GM18526 (cell line): ENCODE data around the gene ZBTB7A.
A peak's percentile ranks its signal among the peaks of the same experiment; 100 is the strongest.

Source experiments
- POLR2A ChIP-seq: IDR thresholded peaks from 3 replicates; pipeline ENCODE4 v1.6.1; 2011; ENCODE audit not compliant: insufficient read length; ENCODE audit errors: extremely low read depth

Gene ZBTB7A

DNA sequence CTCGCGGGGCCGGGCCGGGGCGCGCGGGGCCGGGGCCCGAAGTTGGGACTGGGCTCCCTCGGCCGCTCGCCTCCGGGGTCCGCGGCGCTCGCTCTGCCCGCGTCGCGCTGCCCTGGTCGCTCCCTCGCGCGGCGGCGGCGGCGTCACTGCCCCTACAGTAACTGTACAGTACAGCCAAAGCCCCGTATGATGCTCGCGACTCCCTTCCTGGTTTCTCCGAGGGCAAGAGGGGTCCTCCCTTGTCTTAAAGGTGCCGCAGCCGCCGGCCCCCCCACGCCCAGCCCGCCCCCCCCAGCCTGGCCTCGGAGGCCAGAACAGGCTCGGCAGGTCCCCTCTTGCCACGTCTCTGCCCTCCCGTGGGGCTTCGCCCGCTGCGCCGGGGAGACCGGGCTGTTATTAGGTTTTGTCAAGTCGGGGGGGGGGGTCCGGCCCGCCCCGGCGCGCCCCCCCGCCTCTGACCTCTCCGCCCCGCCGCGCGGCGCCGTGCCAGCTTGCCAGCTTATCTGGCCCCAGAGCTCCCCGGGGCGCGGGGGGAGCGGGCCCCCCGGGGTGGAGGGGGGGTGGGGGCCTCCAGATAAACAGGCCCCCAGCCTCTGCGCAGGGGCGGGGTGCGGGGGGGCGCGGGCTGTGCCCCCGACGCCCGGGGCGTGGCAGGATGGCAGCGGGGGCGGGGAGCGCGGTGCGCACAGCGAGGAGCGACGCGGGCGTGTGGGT lies at the start of gene ZBTB7A:
TSS of gene ZBTB7A (minus strand) at position 218 of the 714 bp plus-strand sequence. CDS start 11,667 bp downstream, outside the sequence.
- TF ChIP-seq POLR2A: peak; percentile 20

GRCh38 chr19:4115818-4116385 lies 49.2 kb upstream of the ZBTB7A start:
- TF ChIP-seq POLR2A: no peak

GRCh38 chr19:4115050-4115817 lies 48.5 kb upstream of the ZBTB7A start:
- TF ChIP-seq POLR2A: peak; percentile 35

DNA sequence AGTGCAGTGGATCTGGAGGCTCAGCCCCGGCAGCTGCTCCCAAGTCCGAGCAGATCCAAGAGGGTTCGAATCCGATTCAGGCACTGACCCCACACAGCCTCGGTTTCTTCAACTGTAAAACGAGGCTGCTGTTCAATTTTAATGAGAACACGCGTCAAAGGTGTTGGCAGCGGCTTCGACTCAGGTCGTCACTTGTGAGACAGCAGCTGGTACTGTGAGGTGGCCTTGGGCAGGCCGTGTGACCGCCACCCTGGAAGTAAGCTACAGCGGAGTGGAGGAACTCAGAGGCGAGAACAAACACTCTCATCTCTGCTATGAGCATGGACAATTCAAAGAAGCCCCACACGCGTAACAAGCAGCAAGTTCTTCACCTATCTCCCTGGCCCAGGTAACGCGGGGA lies 47.5 kb upstream of the ZBTB7A start:
- no peak for TF ChIP-seq POLR2A

DNA sequence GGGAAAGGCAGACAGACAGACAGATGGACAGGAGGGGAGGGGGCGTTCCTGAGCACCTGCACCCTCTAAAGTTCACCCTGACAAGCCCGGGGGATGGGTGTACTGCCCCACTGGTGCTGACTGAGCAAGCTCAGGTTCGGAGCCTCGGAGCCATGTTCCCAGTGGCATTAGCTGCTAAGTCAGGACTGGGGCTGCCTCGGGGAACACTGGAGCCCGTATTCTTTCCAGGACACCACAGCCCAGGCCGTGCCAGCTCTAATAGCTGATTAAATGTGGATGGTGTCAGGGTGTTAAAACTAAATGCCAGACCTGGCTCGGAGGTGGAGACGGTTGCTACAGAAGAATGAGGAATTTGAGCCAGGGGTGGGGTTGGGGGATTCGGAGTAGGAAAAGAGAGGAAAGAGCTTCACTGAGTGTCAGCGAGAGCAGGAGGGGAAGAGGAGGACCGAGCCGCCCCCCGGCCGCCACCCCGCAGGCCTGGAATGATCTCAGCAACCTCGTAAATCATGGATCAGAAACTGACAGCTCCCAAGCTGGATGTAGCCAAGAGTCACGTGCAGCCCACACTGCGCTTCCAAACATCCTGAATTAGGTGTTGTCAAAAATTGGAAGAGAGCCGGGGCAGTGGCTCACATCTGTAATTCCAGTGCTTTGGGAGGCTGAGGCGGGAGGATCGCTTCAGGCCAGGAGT lies 46.8 kb upstream of the ZBTB7A start:
- no peak for TF ChIP-seq POLR2A

DNA sequence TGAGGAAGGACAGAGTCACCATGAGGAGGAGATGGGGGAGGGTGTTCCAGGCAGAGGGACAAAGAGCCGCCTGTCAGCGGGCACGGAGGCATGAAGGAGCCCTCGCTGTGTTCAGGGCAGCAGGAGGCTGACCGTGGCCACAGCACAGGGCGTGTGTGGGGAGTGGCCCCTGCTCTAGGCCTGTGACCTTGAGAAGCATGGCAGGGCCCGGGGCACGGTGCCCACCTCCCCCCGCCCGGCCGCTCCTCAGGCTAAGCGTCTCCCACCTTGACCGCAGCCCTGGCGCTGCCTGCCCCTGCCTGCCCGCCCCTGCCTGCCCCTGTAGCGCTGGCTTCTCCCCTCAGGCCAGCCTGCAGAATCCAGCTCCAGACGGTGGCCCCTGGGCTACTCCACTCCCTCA lies 45.7 kb upstream of the ZBTB7A start:
- no peak for TF ChIP-seq POLR2A

GRCh38 chr19:4109626-4109945 lies 42.9 kb upstream of the ZBTB7A start:
- no peak for TF ChIP-seq POLR2A

GRCh38 chr19:4108767-4109625 lies 42.3 kb upstream of the ZBTB7A start:
- no peak for TF ChIP-seq POLR2A

DNA sequence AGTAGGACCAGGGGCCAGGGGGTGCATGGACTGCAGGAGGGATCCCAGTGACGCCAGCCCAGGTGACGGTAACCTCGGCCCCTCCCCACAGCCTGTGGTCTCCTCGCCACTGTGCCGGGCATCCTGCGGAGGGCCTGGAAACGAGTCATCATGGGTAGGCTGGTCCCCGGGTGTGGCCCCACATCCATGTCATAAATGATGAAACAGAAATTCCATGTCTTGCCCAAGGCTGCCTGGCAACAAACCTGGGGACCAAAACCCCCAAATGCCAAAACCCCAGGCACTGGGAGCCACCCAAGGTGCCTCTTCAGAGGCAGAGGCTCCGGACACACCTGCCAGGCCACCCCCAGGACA lies 36.4 kb upstream of the ZBTB7A start:
- no peak for TF ChIP-seq POLR2A

DNA sequence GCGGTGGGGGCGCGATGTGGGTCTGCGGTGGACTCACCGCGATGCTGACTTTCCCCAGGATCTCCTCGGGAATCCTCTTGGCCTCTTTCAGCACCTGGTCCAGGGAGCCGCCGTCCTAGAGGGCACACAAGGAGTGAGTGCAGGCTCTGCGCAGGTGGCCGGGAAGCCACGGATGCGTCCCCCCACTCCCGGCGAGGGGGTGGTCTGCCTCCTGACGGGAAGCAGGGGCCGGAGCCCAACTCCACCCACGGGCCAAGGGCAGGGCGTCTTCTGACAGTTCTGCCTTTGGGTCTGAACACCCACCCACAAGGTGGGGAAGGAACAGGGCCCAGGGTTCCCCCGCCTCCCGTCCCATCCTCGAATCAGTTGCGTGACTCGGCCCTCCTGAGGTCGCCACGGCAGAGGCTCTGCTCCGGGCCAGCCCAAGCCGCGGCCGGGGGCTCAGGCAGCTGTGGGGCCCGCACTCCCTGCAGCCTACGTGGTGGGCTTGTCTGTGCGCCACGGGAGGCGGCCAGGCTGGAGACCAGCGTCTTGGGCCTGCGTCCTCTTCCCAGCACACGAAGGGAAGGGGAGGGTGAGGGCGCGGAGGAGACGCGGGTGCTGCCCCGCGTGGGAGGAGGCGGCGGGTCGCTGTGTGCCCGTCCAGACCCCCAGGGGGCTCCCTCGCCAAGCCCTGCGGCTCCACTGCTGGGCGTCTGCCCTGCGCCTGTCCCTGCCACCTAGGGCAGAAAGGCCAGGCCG lies 35.8 kb upstream of the ZBTB7A start:
- TF ChIP-seq POLR2A: no peak

- TF ChIP-seq POLR2A: no peak
Measured at GRCh38 chr19:4101496-4101770, 34.7 kb upstream of the ZBTB7A start.

DNA sequence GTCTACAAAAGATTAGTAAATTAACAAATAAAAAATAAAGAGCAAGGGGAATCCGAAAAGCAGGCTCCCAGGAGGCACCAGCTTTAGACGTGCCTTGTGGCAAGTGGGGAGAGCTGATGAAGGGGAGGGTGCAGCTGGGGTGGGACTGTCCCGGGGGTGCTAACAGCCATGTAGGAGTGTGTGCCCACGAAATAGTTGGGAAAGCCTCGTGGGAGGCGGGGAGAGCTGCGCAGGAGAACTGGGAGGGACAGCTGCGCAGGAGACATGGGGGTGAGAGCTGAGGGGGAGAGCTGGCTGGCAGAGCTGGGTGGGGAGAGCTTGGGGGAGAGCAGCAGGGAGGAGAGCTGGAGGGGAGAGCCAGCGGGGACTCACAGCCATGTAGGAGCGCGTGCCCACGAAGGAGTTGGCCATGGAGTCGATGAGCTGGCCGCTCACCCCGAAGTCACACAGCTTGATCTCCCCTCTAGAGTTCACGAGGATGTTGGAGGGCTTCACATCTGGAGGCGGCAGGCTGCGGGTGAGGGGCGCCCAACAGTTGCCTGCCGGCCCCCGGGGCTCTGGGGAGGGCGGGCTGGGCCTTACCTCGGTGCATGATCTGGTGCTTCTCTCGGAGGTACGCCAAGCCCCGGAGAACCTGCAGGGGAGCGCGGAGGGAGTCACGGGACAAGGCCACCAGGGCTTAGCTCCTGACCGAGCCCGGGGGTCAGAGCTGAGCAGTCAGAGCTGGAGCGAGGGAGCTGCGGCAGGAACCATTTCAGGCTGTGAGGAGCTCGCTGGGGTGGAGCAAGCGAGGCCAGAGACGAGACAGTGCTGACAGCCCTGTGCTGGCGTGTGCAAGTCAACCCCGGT lies 34.2 kb upstream of the ZBTB7A start:
- TF ChIP-seq POLR2A: no peak

- no peak for TF ChIP-seq POLR2A
Measured at GRCh38 chr19:4099041-4099764, 32.5 kb upstream of the ZBTB7A start.
